HG02938 (cell line): ENCODE data around the gene HSPB3.
"Not testable (repeated sequence)": the region's sequence is repeated elsewhere in the genome, so short reads cannot be mapped to it uniquely, and the experiment has no call there.

Experiments used
- ATAC-seq: cut with Tn5 transposase; IDR thresholded peaks from one replicate; pipeline ENCODE4 v1.9.1; 2021; ENCODE audit warnings: mild to moderate bottlenecking, moderate library complexity; ENCODE audit not compliant: unreplicated experiment

HSPB3 gene

GRCh38 chr5:54455413-54456157 is at the start of gene HSPB3:
TSS of gene HSPB3 (plus strand) at chr5:54455699. CDS start at chr5:54455790, 91 bp downstream.
- no peak for ATAC-seq

- ATAC-seq: no peak
These were observed 44.3 kb upstream of the HSPB3 start for GRCh38 chr5:54411176-54411575.

- ATAC-seq: no peak
These were observed 42.6 kb upstream of the HSPB3 start for GRCh38 chr5:54412913-54413312.

GRCh38 chr5:54415147-54415546 is 40.4 kb upstream of the HSPB3 start:
- no peak for ATAC-seq

- no peak for ATAC-seq
These were observed 39.5 kb upstream of the HSPB3 start for GRCh38 chr5:54415896-54416601.

- ATAC-seq: not testable (repeated sequence)
These were observed 35.7 kb upstream of the HSPB3 start for GRCh38 chr5:54419573-54420423.

- not testable (repeated sequence) for ATAC-seq
These were observed 35.0 kb upstream of the HSPB3 start for GRCh38 chr5:54420511-54420910.

GRCh38 chr5:54421976-54422375 is 33.5 kb upstream of the HSPB3 start:
- ATAC-seq: no peak

- ATAC-seq: no peak
These were observed 30.2 kb upstream of the HSPB3 start for GRCh38 chr5:54425258-54425657.

GRCh38 chr5:54426209-54426608 is 29.3 kb upstream of the HSPB3 start:
- ATAC-seq: no peak

- not testable (repeated sequence) for ATAC-seq
These were observed 20.8 kb upstream of the HSPB3 start for GRCh38 chr5:54434650-54435049.

- no peak for ATAC-seq
These were observed 16.7 kb upstream of the HSPB3 start for GRCh38 chr5:54438620-54439389.

GRCh38 chr5:54440456-54440893 is 15.0 kb upstream of the HSPB3 start:
- peak; percentile 93 for ATAC-seq

GRCh38 chr5:54442271-54442670 is 13.2 kb upstream of the HSPB3 start:
- no peak for ATAC-seq

- no peak for ATAC-seq
These were observed 12.2 kb upstream of the HSPB3 start for GRCh38 chr5:54443270-54443669.

GRCh38 chr5:54445691-54446378 is 9.7 kb upstream of the HSPB3 start:
- ATAC-seq: no peak

GRCh38 chr5:54446379-54446732 is 9.1 kb upstream of the HSPB3 start:
- no peak for ATAC-seq

- ATAC-seq: no peak
These were observed 5.6 kb upstream of the HSPB3 start for GRCh38 chr5:54449923-54450322.

GRCh38 chr5:54450542-54450941 is 5.0 kb upstream of the HSPB3 start:
- no peak for ATAC-seq

GRCh38 chr5:54453046-54453445 is 2.5 kb upstream of the HSPB3 start:
- ATAC-seq: no peak
